GM12878 (cell line): ENCODE measurements around the gene CHST14. TPM values are rescaled to one million over a fixed set of nuclear protein-coding genes. Genes with fewer than 3 reads are reported as not detected.

Experiments
- ATAC-seq: fragments of 200-7000 bp; cut with Tn5 transposase; 3 replicates; pipeline ENCODE4 v1.9.1; 2020; ENCODE audit warnings: mild to moderate bottlenecking, moderate library complexity
- BruUV-seq: library from RNA; stranded (reverse); fragments of 400-500 nt; replicated peaks from 2 replicates; lab custom pipeline; 2021; lab: Mats Ljungman, UMichigan
- CTCF ChIA-PET: fragments of 300-600 bp; sonication (Branson Sonifier 250); formaldehyde crosslinking; extraction: SDS; loops from one replicate; lab custom pipeline; 2021; ENCODE audit warnings: inconsistent platforms; lab: Yijun Ruan, JAX
- POLR2A ChIA-PET: fragments of 350-600 bp; formaldehyde crosslinking; extraction: SDS; loops from one replicate; lab custom pipeline; 2021; ENCODE audit warnings: inconsistent platforms; lab: Charles Lee
- RAD21 ChIA-PET: fragments of 300-600 bp; sonication (Branson Sonifier 250); formaldehyde crosslinking; loops from one replicate; lab custom pipeline; 2023; ENCODE audit warnings: antibody characterized with exemption; ENCODE audit not compliant: unreplicated experiment; lab: Charles Lee
- SMC1A ChIA-PET: fragments of 300-600 bp; sonication (Branson Sonifier 250); formaldehyde crosslinking; loops from one replicate; lab custom pipeline; 2023; ENCODE audit not compliant: unreplicated experiment, uncharacterized antibody; lab: Charles Lee
- DNase-seq: peaks from one replicate; pipeline ENCODE4 v3.0.0-alpha.2; 2011; ENCODE audit warnings: low read depth, low spot score
- FAIRE-seq: peaks from 3 replicates; lab custom pipeline; 2011; peaks lifted over from hg19 to GRCh38; lab: Jason Lieb, UNC
- H2AFZ ChIP-seq: 2 replicates; pipeline ENCODE4 v1.6.0; 2011; ENCODE audit warnings: low read depth, low read length, control low read depth; ENCODE audit not compliant: control insufficient read depth
- H3K27ac ChIP-seq: 2 replicates; pipeline ENCODE4 v1.5.1; 2011; ENCODE audit warnings: control low read depth; ENCODE audit not compliant: control insufficient read depth, insufficient read depth
- H3K27me3 ChIP-seq, 2 experiments: replicated peaks in 1 of 2; 2 replicates each; pipeline versions ENCODE4 v1.6.0 to v1.6.1; 2011; ENCODE audit warnings: low read length in 1 of 2; ENCODE audit not compliant: control insufficient read depth in 2 of 2, insufficient read depth in 2 of 2
- H3K36me3 ChIP-seq, 2 experiments: 2 replicates each; pipeline ENCODE4 v1.5.1; 2011; ENCODE audit warnings: low read length in 1 of 2; ENCODE audit not compliant: control insufficient read depth in 2 of 2, insufficient read depth in 2 of 2
- H3K4me1 ChIP-seq: 2 replicates; pipeline ENCODE4 v1.6.1; 2011; ENCODE audit warnings: mild to moderate bottlenecking, low read length, moderate library complexity, mixed read lengths; ENCODE audit not compliant: control insufficient read depth, insufficient read depth
- H3K4me2 ChIP-seq: 2 replicates; pipeline ENCODE4 v1.6.0; 2011; ENCODE audit warnings: control low read depth; ENCODE audit not compliant: control insufficient read depth, insufficient read depth
- H3K4me3 ChIP-seq: fragments of 200-600 bp; sonication (generic); 2 replicates; pipeline ENCODE4 v1.5.1; 2016
- H3K79me2 ChIP-seq: 2 replicates; pipeline ENCODE4 v1.6.0; 2011; ENCODE audit warnings: low read length; ENCODE audit not compliant: control insufficient read depth, insufficient read depth
- H3K9ac ChIP-seq: 2 replicates; pipeline ENCODE4 v1.8.0; 2011; ENCODE audit warnings: low read length, control low read depth, mixed read lengths; ENCODE audit not compliant: control insufficient read depth, insufficient read depth
- H3K9me3 ChIP-seq: replicated peaks from 3 replicates; pipeline ENCODE4 v1.5.1; 2011; ENCODE audit warnings: mild to moderate bottlenecking, low read length; ENCODE audit not compliant: control insufficient read depth, insufficient read depth
- H4K20me1 ChIP-seq: 2 replicates; pipeline ENCODE4 v1.6.0; 2011; ENCODE audit not compliant: control insufficient read depth, insufficient read depth
- ATF2 ChIP-seq: IDR thresholded peaks from 2 replicates; pipeline ENCODE4 v1.6.1; 2012; ENCODE audit warnings: low read length, inconsistent platforms
- BCLAF1 ChIP-seq: fragments of 450-650 bp; IDR thresholded peaks from 2 replicates; pipeline ENCODE4 v1.6.1; 2017; ENCODE audit warnings: antibody characterized with exemption, mild to moderate bottlenecking, moderate library complexity
- EED ChIP-seq: sonication (generic); IDR thresholded peaks from 2 replicates; pipeline ENCODE4 v1.6.1; 2016; ENCODE audit warnings: antibody characterized with exemption, low read depth
- GATAD2B ChIP-seq: fragments of 450-650 bp; conservative IDR thresholded peaks from 2 replicates; pipeline ENCODE4 v1.6.1; 2017; ENCODE audit warnings: low read depth, mild to moderate bottlenecking, moderate library complexity
- RB1 ChIP-seq: fragments of 450-650 bp; formaldehyde crosslinking; IDR thresholded peaks from 2 replicates; pipeline ENCODE4 v1.6.1; 2017; ENCODE audit warnings: mild to moderate bottlenecking, borderline replicate concordance
- SMC3 ChIP-seq: IDR thresholded peaks from 2 replicates; pipeline ENCODE4 v1.6.1; 2011; ENCODE audit warnings: low read length, improper control_type of control experiment, borderline replicate concordance
- USF1 ChIP-seq: IDR thresholded peaks from 2 replicates; pipeline ENCODE4 v1.6.1; 2011; ENCODE audit warnings: borderline replicate concordance, low read depth, mild to moderate bottlenecking, moderate library complexity, mixed read lengths, low read length; ENCODE audit not compliant: insufficient read depth; ENCODE audit errors: extremely low read length
- WRNIP1 ChIP-seq: IDR thresholded peaks from 2 replicates; pipeline ENCODE4 v1.6.1; 2011; ENCODE audit warnings: low read depth, low read length, improper control_type of control experiment, borderline replicate concordance
- WGBS: methylation state at CpG from one replicate; pipeline ENCODE4 v1.1.6; 2016; ENCODE audit warnings: low lambda C conversion rate; ENCODE audit not compliant: insufficient replicate concordance, insufficient coverage; ENCODE audit errors: missing lambda C conversion rate; 5-methylcytosine and 5-hydroxymethylcytosine counted together
- in situ Hi-C: fragments of 300-500 bp; cut with MboI; formaldehyde crosslinking; loops from 9 replicates; pipeline ENCODE4 v1.14.3; 2018; ENCODE audit warnings: mixed read lengths
- intact Hi-C: fragments of 100-400 bp; cut with micrococcal nuclease; formaldehyde crosslinking; loops from one replicate; pipeline ENCODE4 v1.14.2; 2022; ENCODE audit not compliant: unreplicated experiment
- polyA plus RNA-seq, 11 experiments: library from polyadenylated mRNA; depleted of rRNA in 4 of 11; unstranded in 6 of 11; stranded (reverse) in 5 of 11; fragments of >200 nt; fragmentation: Nextera tagmentation in 4 of 11; fragmentation: Illumina TruSeq in 1 of 11; extraction: Ambion mirVana in 4 of 11; extraction: Trizol in 1 of 11; gene quantifications; 1 replicate in 1 of 11; 2 replicates in 10 of 11; pipeline versions ENCODE4 v1.2.1 to v1.2.3, GENCODE V29; 2011 to 2016; ENCODE audit warnings: inconsistent platforms in 2 of 11, missing spikeins in 2 of 11, low read depth in 1 of 11
- total RNA-seq, 4 experiments: library from RNA; depleted of rRNA in 3 of 4; stranded (reverse); fragments of >200 nt in 3 of 4; fragmentation: Illumina TruSeq in 1 of 4; extraction: Trizol in 1 of 4; gene quantifications; 2 replicates each; pipeline versions ENCODE4 v1.2.1 to v1.2.3, GENCODE V29; 2013 to 2021

CHST14 gene
- total and polyA plus RNA-seq, 10 of the 15 experiments (the other 5 are each of a cell fraction or from before 2014, with no cell fraction given) = 1.3 to 12.8 (median 6.2) TPM

GRCh38 chr15:40508216-40508615 is 37.4 kb downstream of the CHST14 start (continued):
- TF ChIP-seq BCLAF1 = no peak
- TF ChIP-seq SMC3 = no peak
- TF ChIP-seq USF1 = no peak
- TF ChIP-seq EED = no peak
- no peak for TF ChIP-seq WRNIP1
- TF ChIP-seq GATAD2B = no peak

- SMC1A ChIA-PET = no interaction called here
- POLR2A ChIA-PET = no interaction called here
- Histone ChIP-seq H3K27ac (no peak overlapping the region), H2AFZ (no peak overlapping the region), H3K4me3 (no peak overlapping the region), H3K9ac (no peak overlapping the region), H4K20me1 (no peaks in the 10 kb centered on the region), H3K79me2 (no peaks in the 10 kb centered on the region), H3K4me2 (no peak overlapping the region), H3K4me1 (peaks cover 9% of the 10 kb centered on the region), H3K27me3 (no peaks in the 10 kb centered on the region), H3K36me3 (no peaks in the 10 kb centered on the region), H3K9me3 (no peaks in the 10 kb centered on the region)
- WGBS = 68% methylated on average over 2 of the region's 2 CpGs
- ATAC-seq = no peak
- no TSS peak for BruUV-seq
- FAIRE-seq = no peak
- intact Hi-C loops (loop anchor here (10.0 kb wide), 1 partner anchor 165 kb away; no protein-coding TSS in a partner anchor), in situ Hi-C loops (no loop called here)
- no peak for TF ChIP-seq RB1
- no peak for TF ChIP-seq ATF2
- no peak for DNase-seq
- RAD21 ChIA-PET = no interaction called here
- CTCF ChIA-PET = interaction anchor here (0.6 kb wide), 2 partner anchors 291 to 802 kb away, joined by 3 to 4 read pairs; no protein-coding TSS in a partner anchor
Observed at GRCh38 chr15:40510201-40510600, 39.4 kb downstream of the CHST14 start.
